Measurements from ENCODE around the gene OR2B6.

The OR2B6 gene

DNA sequence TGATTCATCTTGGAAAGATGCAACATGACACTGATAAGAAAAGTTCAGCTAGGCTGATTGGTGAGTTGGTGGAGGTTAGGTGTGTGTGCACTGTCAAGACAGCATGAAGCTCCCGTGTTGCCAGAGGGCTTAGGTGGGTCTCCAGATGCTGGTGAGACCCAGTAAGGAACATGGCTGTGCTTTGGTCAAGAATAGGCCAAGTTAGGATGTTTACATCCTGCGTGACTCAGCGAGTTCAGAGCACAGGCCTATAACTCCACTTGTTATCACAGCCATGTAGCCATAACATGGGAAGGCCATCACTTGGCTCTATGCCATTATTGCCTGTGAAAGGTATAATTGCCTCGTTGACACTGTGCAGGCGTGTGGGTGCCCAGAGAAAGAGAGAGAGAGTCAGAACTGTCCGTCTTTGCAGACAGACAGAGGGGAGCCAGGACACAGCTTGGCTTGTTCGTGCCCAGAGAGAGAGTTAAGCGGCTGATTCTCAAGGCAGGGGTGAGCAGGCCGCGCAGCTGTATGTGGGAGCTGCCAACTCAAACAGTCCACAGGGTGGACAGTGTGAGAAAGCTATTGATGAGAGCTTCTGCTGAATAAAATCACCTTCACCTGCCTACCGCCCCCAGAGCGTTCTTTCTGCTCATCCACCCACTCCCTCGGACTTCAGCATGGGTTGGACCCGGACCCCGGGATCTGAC is 43.5 kb downstream of the OR2B6 start:
- DNase-seq (ENCODE audit: low read depth, low spot score), result no peak

DNA sequence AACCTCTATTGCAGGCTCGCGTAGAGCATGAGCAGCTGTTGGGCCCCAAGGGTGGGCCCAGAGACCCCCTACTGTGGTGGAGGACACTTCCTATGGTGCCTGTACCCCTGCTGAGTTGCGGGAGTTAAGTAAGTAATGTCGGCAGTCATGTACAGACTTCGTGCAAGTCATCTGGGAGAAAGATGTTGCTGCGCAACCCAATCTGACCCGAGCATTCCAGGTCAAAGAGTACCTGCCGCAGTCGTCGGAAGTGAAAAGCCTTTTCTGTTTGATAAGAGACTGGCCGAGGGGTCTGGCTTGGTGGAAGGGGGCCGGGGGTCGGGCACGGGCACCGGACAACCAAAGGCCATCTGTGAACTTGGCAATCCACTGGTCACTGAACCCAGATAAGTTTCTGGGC is 44.3 kb downstream of the OR2B6 start:
- no peak for DNase-seq (ENCODE audit: low read depth, low spot score)

- DNase-seq (ENCODE audit: low read depth, low spot score), result no peak
Measured at GRCh38 chr6:28001751-28002150, 44.7 kb downstream of the OR2B6 start.

DNA sequence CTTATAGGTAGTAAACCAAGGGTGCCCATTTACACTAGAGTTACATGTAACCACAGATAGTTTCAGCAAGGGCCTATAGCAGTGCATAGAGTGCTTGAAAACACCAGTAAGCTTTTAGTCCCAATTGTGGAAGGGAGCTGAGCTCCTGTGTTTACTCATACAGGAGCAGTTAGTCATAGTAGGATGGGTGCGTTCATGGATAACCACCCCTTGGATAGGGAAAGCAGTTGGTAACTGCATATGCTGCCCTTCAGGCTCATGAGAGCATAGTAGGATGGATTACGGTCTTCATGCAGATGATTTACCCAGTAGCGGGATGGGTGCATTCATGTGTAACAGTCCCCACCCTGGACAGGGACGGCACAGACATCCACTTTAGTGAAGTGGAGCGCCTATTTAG is 45.1 kb downstream of the OR2B6 start:
- no peak for DNase-seq (ENCODE audit: low read depth, low spot score)

- DNase-seq (ENCODE audit: low read depth, low spot score), result no peak
Measured at GRCh38 chr6:28003059-28003458, 46.0 kb downstream of the OR2B6 start.

GRCh38 chr6:28003661-28004060 is 46.6 kb downstream of the OR2B6 start:
- no peak for DNase-seq (ENCODE audit: low read depth, low spot score)

DNA sequence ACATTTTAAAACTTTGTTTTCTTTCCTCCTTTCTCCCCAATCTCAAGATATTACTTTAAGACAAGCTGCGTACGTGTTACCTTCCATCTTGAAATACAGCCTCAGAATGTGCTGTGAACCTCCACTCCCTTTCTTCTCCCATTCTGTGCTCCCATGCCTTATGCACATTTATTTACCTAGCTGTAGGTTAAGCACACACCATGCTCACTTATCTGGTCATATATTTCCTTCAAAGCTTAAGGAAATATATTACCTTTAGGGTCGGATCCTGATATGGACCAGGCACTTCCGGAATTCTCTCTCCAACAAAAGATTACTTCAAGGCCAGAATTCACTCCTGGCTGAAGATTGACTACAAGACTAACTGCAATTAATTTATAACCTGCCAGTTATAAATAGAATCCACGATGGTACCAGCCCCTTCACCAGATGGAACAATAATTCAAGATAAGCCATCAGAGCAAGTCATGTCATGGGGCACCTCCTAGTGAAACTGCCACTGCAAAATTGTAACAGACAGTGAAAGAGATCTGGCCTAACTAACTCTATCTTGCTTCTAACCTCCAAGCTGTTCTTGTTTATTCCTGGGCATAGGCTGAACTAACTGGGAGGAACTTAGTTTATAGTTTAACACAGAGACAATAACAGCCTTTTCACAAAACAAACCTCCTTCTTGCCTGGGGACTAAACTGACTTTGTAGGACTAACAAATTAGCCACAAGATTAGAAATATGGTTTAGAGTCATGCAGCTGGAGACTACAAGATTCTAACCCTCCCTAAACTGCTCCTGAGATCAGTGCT is 47.5 kb downstream of the OR2B6 start:
- DNase-seq (ENCODE audit: low read depth, low spot score), result no peak

DNA sequence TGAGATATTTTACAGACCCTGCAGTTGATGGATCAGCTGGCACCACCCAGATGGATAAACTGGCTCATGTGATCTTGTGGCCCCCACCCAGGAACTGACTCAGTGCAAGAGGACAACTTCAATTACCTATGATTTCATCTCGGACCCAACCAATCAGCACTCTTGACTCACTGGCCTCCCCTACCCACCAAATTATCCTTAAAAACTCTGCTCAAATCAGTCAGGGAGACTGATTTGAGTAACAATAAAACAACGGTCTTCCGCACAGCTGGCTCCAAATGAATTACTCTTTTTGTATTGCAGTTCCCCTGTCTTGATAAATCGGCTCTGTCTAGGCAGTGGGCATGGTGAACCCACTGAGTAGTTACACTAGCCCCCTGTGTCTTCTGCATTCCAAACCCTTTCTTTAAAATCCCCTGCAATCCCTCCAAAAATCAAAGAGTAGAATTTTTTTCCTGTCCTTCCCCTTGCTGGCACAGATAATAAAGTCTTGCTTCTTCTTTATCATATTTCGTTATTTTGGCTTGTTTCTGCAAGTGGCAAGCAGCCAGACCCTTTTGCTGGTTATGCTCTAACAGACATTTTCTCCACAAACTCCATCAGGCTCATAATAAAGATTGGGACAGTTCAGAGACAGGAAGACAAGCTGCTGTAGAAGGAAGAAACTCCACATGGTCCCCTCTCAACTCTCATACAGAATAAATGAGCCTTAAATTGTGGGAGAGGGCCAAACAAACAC is 48.3 kb downstream of the OR2B6 start:
- no peak for DNase-seq (ENCODE audit: low read depth, low spot score)

- no peak for DNase-seq (ENCODE audit: low read depth, low spot score)
Measured at GRCh38 chr6:28005975-28006374, 48.9 kb downstream of the OR2B6 start.
